ENCODE data around the gene NCOA3.
A peak's percentile ranks its signal among the peaks of the same experiment; 100 is the strongest.

NCOA3 gene

GRCh38 chr20:47642624-47643023, 140.9 kb downstream of the NCOA3 start:
- DNase-seq (ENCODE audit: low read depth), result no peak

- no peak for DNase-seq (ENCODE audit: low read depth)
Observed at GRCh38 chr20:47645632-47646031, 143.9 kb downstream of the NCOA3 start.

GRCh38 chr20:47647994-47648393, 146.3 kb downstream of the NCOA3 start:
- DNase-seq (ENCODE audit: low read depth), result no peak

- no peak for DNase-seq (ENCODE audit: low read depth)
Observed at GRCh38 chr20:47648943-47649342, 147.3 kb downstream of the NCOA3 start.

- no peak for DNase-seq (ENCODE audit: low read depth)
Observed at GRCh38 chr20:47652301-47652700, 150.6 kb downstream of the NCOA3 start.

- no peak for DNase-seq (ENCODE audit: low read depth)
Observed at GRCh38 chr20:47652794-47653193, 151.1 kb downstream of the NCOA3 start.

- no peak for DNase-seq (ENCODE audit: low read depth)
Observed at GRCh38 chr20:47653869-47654268, 152.2 kb downstream of the NCOA3 start.

- no peak for DNase-seq (ENCODE audit: low read depth)
Observed at GRCh38 chr20:47654370-47654769, 152.7 kb downstream of the NCOA3 start.

GRCh38 chr20:47655635-47656034, 153.9 kb downstream of the NCOA3 start:
- no peak for DNase-seq (ENCODE audit: low read depth)

GRCh38 chr20:47656318-47656717, 154.6 kb downstream of the NCOA3 start:
- no peak for DNase-seq (ENCODE audit: low read depth)

- no peak for DNase-seq (ENCODE audit: low read depth)
Observed at GRCh38 chr20:47659904-47660601, 158.4 kb downstream of the NCOA3 start.

- DNase-seq (ENCODE audit: low read depth), result no peak
Observed at GRCh38 chr20:47660602-47660905, 158.9 kb downstream of the NCOA3 start.

- no peak for DNase-seq (ENCODE audit: low read depth)
Observed at GRCh38 chr20:47660983-47661700, 159.5 kb downstream of the NCOA3 start.

GRCh38 chr20:47661714-47662113, 160.0 kb downstream of the NCOA3 start:
- no peak for DNase-seq (ENCODE audit: low read depth)

- DNase-seq (ENCODE audit: low read depth), result no peak
Observed at GRCh38 chr20:47662483-47663353, 161.0 kb downstream of the NCOA3 start.

GRCh38 chr20:47663354-47664067, 161.8 kb downstream of the NCOA3 start:
- DNase-seq (ENCODE audit: low read depth), result peak; percentile 37

GRCh38 chr20:47664068-47664437, 162.4 kb downstream of the NCOA3 start:
- no peak for DNase-seq (ENCODE audit: low read depth)

- no peak for DNase-seq (ENCODE audit: low read depth)
Observed at GRCh38 chr20:47664744-47665143, 163.1 kb downstream of the NCOA3 start.

- no peak for DNase-seq (ENCODE audit: low read depth)
Observed at GRCh38 chr20:47665221-47665991, 163.7 kb downstream of the NCOA3 start.

GRCh38 chr20:47666304-47666703, 164.6 kb downstream of the NCOA3 start:
- DNase-seq (ENCODE audit: low read depth), result no peak

- no peak for DNase-seq (ENCODE audit: low read depth)
Observed at GRCh38 chr20:47667086-47667485, 165.4 kb downstream of the NCOA3 start.

Measured in stimulated activated CD8-positive, alpha-beta memory T cell treated with anti-CD3 and anti-CD28 coated beads, Interleukin-15, amount 100 ng/mL, for 24 hours (primary cell).